ENCODE results near the gene CDK17. TPM values are rescaled to one million over a fixed set of nuclear protein-coding genes. Genes with fewer than 3 reads are reported as not detected.

Gene CDK17
- total and polyA plus RNA-seq, 9 of the 15 experiments (the other 6 are each of a cell fraction or from before 2014, with no cell fraction given), result 4.8 to 39.3 (median 21.6) TPM

DNA sequence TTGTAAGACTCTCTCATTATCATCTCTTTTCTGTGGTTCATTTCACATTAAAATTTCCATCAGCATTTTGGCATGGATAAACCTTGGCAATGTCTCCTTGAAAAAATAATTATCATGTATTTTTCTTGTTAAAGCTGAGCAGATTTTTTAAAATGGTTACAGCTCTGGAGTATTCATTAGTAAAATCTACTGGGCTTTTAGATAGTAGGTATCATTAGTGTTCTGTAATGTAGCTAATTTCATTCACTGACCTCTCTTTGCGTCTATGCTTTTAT lies 36.9 kb upstream of the CDK17 start (continued):
- TF ChIP-seq YY1 (IDR thresholded peaks at IDR 0.05; ENCODE audit: borderline replicate concordance in 1 of 3, control insufficient read depth in 1 of 3, extremely low read depth in 1 of 3, insufficient read depth in 3 of 3, insufficient read length in 1 of 3, insufficient replicate concordance in 2 of 3, low read depth in 1 of 3, low read length in 2 of 3), result no peak
- TF ChIP-seq ZNF124 (CRISPR knock-in tag; IDR thresholded peaks at IDR 0.05), result no peak
- TF ChIP-seq ERF (CRISPR knock-in tag; IDR thresholded peaks at IDR 0.05), result no peak
- TF ChIP-seq TCF3 (CRISPR knock-in tag; IDR thresholded peaks at IDR 0.05), result no peak
- no peak for TF ChIP-seq SOX6 (IDR thresholded peaks at IDR 0.05)

- H3K27ac ChIP-seq (ENCODE audit: extremely low read depth, low read depth, low read length), result no peak overlapping the region
- no peaks in the 10 kb centered on the region for H3K36me3 ChIP-seq (ENCODE audit: control insufficient read depth, insufficient read depth, low read length)
- no peaks in the 10 kb centered on the region for H3K9me3 ChIP-seq (replicated peaks; ENCODE audit: control insufficient read depth, insufficient read depth, low read depth, low read length)
- no peak overlapping the region for H2AFZ ChIP-seq (ENCODE audit: low read depth, low read length)
- TF ChIP-seq ZNF79 (CRISPR knock-in tag; IDR thresholded peaks at IDR 0.05; ENCODE audit: low read depth), result no peak
- TF ChIP-seq TGIF2 (CRISPR knock-in tag; IDR thresholded peaks at IDR 0.05), result no peak
- no peak for TF ChIP-seq BHLHE40 (IDR thresholded peaks at IDR 0.05; ENCODE audit: low read length)
- TF ChIP-seq, protein P1, sequence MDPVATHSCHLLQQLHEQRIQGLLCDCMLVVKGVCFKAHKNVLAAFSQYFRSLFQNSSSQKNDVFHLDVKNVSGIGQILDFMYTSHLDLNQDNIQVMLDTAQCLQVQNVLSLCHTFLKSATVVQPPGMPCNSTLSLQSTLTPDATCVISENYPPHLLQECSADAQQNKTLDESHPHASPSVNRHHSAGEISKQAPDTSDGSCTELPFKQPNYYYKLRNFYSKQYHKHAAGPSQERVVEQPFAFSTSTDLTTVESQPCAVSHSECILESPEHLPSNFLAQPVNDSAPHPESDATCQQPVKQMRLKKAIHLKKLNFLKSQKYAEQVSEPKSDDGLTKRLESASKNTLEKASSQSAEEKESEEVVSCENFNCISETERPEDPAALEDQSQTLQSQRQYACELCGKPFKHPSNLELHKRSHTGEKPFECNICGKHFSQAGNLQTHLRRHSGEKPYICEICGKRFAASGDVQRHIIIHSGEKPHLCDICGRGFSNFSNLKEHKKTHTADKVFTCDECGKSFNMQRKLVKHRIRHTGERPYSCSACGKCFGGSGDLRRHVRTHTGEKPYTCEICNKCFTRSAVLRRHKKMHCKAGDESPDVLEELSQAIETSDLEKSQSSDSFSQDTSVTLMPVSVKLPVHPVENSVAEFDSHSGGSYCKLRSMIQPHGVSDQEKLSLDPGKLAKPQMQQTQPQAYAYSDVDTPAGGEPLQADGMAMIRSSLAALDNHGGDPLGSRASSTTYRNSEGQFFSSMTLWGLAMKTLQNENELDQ (CRISPR knock-in tag; IDR thresholded peaks at IDR 0.05; ENCODE audit: borderline replicate concordance), result no peak
- no peak for TF ChIP-seq ZNF280A (IDR thresholded peaks at IDR 0.05; ENCODE audit: low read depth, partially characterized antibody)
- TF ChIP-seq KDM4B (IDR thresholded peaks at IDR 0.05; ENCODE audit: borderline replicate concordance in 2 of 2, low read depth in 1 of 2), result no peak
- TF ChIP-seq TARDBP (IDR thresholded peaks at IDR 0.05), result no peak
- no peak for TF ChIP-seq ARHGAP35 (IDR thresholded peaks at IDR 0.05; ENCODE audit: partially characterized antibody)
- TF ChIP-seq ZFP91 (CRISPR knock-in tag; IDR thresholded peaks at IDR 0.05), result no peak
- no peak for ATAC-seq
- no peaks in the 10 kb centered on the region for H3K27me3 ChIP-seq (ENCODE audit: control insufficient read depth in 2 of 2, insufficient read depth in 2 of 2, low read length in 2 of 2)
- DNase-seq (ENCODE audit: extremely low read depth in 1 of 4, low spot score in 3 of 4), result no peak
- no TSS peak for BruUV-seq (replicated peaks)
- no peaks in the 10 kb centered on the region for H3K9me1 ChIP-seq (ENCODE audit: control insufficient read depth, insufficient read depth, low read length)
- intact Hi-C loops (cut with micrococcal nuclease) (no loop called here), in situ Hi-C loops (cut with MboI) (no loop called here)
- no peak overlapping the region for H3K9ac ChIP-seq (ENCODE audit: insufficient read depth in 1 of 2, low read depth in 2 of 2, low read length in 2 of 2)
- no peaks in the 10 kb centered on the region for H4K20me1 ChIP-seq (replicated peaks; ENCODE audit: control insufficient read depth, insufficient read depth, low read length)
- H3K79me2 ChIP-seq (ENCODE audit: control insufficient read depth, insufficient read depth, low read length), result no peaks in the 10 kb centered on the region
- H3K4me1 ChIP-seq (replicated peaks in 1 of 2; ENCODE audit: control insufficient read depth in 2 of 2, insufficient read depth in 2 of 2, low read length in 2 of 2), result no peaks in the 10 kb centered on the region
- H3K4me3 ChIP-seq, result no peak overlapping the region
- 32% methylated on average over 8 of the region's 8 CpGs for WGBS (ENCODE audit: insufficient coverage, low coverage, missing lambda C conversion rate)
- FAIRE-seq, result no peak
- CTCF ChIA-PET (ENCODE audit: low intra/inter-chr PET ratio), result no interaction called here
- no peak overlapping the region for H3K4me2 ChIP-seq (ENCODE audit: insufficient read depth, low read length)
- POLR2A ChIA-PET, result interaction anchor here (1.2 kb wide), 1 partner anchor 9 kb away, joined by 3 read pairs; no protein-coding TSS in a partner anchor
Measured at GRCh38 chr12:96436366-96437170, 36.3 kb upstream of the CDK17 start.

Data from K562 (cell line).